ENCODE data around the gene IFT80.
"Not testable (repeated sequence)": the region's sequence is repeated elsewhere in the genome, so short reads cannot be mapped to it uniquely, and the experiment has no call there.

Gene IFT80

DNA sequence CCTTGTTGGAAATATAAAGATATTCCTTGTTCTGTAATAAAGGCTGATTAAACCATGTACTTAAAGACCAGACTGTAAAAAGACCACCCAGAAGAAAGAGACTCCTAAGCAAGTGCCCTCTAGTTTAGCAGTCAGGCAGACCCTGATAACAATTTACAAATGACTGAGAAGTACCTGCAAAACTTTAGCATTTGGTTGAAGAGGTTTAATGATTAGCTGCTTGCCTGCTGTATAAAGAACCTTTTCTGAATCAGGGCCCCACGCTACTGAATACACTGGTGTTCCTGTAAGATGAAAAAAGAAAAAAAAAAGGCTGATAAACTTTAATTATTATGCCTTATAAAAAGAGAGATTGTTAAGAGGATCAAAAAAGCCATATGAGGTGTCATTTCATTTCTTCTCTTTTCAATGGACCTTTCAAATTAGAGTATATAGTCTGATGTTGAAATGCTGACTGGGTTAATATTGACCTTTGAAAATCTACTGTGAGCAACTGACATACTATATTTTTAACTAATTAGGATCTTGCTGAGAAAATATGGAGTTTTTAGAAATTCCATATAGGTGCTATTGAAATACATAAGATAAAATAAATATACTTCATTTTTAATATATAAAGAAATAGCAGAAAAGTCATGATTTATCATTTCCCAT lies 33.0 kb downstream of the IFT80 start:
- CTCF ChIA-PET: no interaction called here
- H3K4me3 ChIP-seq (ENCODE audit: low read depth, low read length): no peak overlapping the region
- TF ChIP-seq, protein P1, sequence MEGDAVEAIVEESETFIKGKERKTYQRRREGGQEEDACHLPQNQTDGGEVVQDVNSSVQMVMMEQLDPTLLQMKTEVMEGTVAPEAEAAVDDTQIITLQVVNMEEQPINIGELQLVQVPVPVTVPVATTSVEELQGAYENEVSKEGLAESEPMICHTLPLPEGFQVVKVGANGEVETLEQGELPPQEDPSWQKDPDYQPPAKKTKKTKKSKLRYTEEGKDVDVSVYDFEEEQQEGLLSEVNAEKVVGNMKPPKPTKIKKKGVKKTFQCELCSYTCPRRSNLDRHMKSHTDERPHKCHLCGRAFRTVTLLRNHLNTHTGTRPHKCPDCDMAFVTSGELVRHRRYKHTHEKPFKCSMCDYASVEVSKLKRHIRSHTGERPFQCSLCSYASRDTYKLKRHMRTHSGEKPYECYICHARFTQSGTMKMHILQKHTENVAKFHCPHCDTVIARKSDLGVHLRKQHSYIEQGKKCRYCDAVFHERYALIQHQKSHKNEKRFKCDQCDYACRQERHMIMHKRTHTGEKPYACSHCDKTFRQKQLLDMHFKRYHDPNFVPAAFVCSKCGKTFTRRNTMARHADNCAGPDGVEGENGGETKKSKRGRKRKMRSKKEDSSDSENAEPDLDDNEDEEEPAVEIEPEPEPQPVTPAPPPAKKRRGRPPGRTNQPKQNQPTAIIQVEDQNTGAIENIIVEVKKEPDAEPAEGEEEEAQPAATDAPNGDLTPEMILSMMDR (IDR thresholded peaks at IDR 0.05; ENCODE audit: insufficient read depth, low read length, missing control alignments): no peak
- no peak for DNase-seq (ENCODE audit: low read depth, low spot score)
- POLR2A ChIA-PET: no interaction called here

DNA sequence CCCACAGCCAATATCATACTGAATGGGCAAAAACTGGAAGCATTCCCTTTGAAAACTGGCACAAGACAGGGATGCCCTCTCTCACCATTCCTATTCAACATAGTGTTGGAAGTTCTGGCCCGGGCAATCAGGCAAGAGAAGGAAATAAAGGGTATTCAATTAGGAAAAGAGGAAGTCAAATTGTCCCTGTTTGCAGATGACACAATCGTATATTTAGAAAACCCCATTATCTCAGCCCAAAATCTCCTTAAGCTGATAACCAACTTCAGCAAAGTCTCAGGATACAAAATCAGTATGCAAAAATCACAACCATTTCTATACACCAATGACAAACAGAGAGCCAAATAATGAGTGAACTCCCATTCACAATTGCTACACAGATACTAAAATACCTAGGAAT lies 36.1 kb downstream of the IFT80 start:
- H3K4me3 ChIP-seq (ENCODE audit: low read depth, low read length); POLR2A ChIA-PET; DNase-seq (ENCODE audit: low read depth, low spot score); CTCF ChIA-PET: not testable (repeated sequence)

DNA sequence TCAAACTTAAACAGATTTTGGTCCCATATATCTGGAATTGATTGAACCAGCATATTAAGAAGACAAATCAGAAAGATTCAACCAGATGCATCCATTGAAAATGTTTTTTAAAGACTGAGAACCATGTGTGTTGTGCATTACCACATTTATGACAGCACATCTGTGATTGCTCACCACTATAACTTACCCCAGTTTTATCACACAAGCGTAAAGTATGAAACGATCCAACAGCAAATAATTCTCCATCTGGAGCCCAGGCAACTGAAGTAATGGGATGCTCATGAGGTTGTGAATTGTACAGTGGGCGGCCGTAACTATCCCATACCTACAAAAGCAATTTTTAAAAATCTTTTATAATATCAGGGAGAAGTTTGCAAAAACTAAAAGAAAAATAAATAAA lies 43.2 kb downstream of the IFT80 start:
- POLR2A ChIA-PET: no interaction called here
- CTCF ChIA-PET: interaction anchor here (0.8 to 2.6 kb wide), 3 partner anchors 191 to 324 kb away, joined by 3 to 12 read pairs (median 5); no protein-coding TSS in a partner anchor
- TF ChIP-seq, protein P1 (IDR thresholded peaks at IDR 0.05; ENCODE audit: insufficient read depth, low read length, missing control alignments): no peak
- no peak for DNase-seq (ENCODE audit: low read depth, low spot score)
- no peak overlapping the region for H3K4me3 ChIP-seq (ENCODE audit: low read depth, low read length)

DNA sequence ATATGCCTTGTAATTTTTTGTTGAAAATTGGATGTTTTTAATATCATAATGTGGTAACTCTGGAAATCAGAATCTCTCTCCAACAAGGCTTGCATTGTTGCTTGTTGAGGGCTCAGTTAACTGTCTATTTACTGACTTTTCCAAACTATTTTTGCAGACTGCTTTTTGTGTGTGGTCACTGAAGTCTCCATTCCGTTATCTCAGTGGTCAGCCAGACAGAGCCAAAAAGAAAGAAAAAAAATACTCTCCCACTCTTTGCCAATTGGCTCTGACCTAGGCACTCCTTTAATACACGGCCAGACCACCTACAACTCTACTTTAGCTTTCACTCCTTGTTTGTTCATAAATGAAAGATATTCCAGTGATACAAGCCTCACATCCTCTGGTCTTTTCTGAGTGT lies 52.5 kb downstream of the IFT80 start:
- CTCF ChIA-PET: interaction anchor here (0.8 to 1.9 kb wide), 3 partner anchors 183 to 319 kb away, joined by 3 to 9 read pairs (median 4); no protein-coding TSS in a partner anchor
- POLR2A ChIA-PET: no interaction called here
- no peak for DNase-seq (ENCODE audit: low read depth, low spot score)
- TF ChIP-seq, protein P1 (IDR thresholded peaks at IDR 0.05; ENCODE audit: insufficient read depth, low read length, missing control alignments): no peak
- no peak overlapping the region for H3K4me3 ChIP-seq (ENCODE audit: low read depth, low read length)

DNA sequence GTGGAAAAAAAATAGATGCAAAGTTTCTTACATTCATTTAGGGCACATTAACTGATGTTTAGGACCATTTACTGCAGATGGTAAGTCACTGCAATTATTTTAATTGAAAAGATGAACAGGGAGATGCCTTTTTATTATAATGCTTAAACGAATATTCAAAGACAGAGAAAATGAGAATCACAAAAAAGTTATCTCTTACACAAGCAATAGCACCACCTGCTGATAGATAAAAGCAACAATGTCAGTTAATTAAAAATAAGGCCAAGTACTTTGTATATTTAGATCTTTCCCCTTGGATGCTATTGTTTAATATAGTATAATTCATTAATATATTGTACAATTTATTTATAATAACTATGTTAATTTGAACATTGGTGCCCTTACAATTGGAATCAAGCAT lies 55.9 kb downstream of the IFT80 start:
- ChIA-PET CTCF (interaction anchor here (1.0 to 7.6 kb wide), 14 partner anchors 16 to 458 kb away, joined by 3 to 120 read pairs (median 4); no protein-coding TSS in a partner anchor), POLR2A (no interaction called here)
- TF ChIP-seq, protein P1 (IDR thresholded peaks at IDR 0.05; ENCODE audit: insufficient read depth, low read length, missing control alignments): no peak
- DNase-seq (ENCODE audit: low read depth, low spot score): no peak
- H3K4me3 ChIP-seq (ENCODE audit: low read depth, low read length): no peak overlapping the region

DNA sequence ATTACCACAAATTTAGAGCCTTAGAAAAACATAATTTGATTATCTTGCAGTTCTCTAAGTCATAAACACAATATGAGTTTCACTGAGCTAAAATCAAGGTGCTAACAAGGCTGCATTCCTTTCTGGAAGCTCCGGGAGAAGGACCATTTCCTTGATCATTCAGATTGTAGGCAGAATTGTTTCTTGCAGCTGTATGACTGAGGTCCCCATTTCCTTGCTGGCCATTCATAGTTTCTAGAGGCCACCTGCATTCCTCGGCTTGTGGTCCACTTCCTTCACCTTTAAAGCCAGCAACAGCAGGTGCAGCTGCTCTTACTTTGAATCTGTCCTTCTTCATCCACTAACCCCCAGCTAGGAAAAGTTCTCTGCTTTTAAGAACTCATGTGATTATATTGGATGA lies 58.7 kb downstream of the IFT80 start:
- ChIA-PET CTCF (interaction anchor here (0.9 to 7.6 kb wide), 3 partner anchors 9 to 308 kb away, joined by 3 to 120 read pairs (median 9); no protein-coding TSS in a partner anchor), POLR2A (no interaction called here)
- DNase-seq (ENCODE audit: low read depth, low spot score): no peak
- no peak overlapping the region for H3K4me3 ChIP-seq (ENCODE audit: low read depth, low read length)
- TF ChIP-seq, protein P1 (IDR thresholded peaks at IDR 0.05; ENCODE audit: insufficient read depth, low read length, missing control alignments): no peak
